Testis (tissue), 3 donors: ENCODE measurements around the gene AUTS2. TPM values are rescaled to one million over a fixed set of nuclear protein-coding genes. Genes with fewer than 3 reads are reported as not detected.

Source experiments
- DNase-seq: peaks from one replicate; pipeline ENCODE4 v3.0.0-alpha.2; 2019
- H3K27ac ChIP-seq, 2 donors: fragments of 200-600 bp; sonication (generic); one replicate each; pipeline ENCODE4 v1.5.1; 2019
- H3K27me3 ChIP-seq: fragments of 200-600 bp; sonication (generic); one replicate; pipeline ENCODE4 v1.5.1; 2019
- H3K36me3 ChIP-seq: fragments of 200-600 bp; sonication (generic); one replicate; pipeline ENCODE4 v1.5.1; 2017; ENCODE audit warnings: low read depth; ENCODE audit errors: missing control alignments
- H3K4me1 ChIP-seq: fragments of 200-600 bp; sonication (generic); one replicate; pipeline ENCODE4 v1.5.1; 2019
- H3K4me3 ChIP-seq, 2 donors: fragments of 200-600 bp; sonication (generic); one replicate each; pipeline ENCODE4 v1.5.1; 2017 to 2019
- H3K9me3 ChIP-seq: fragments of 200-600 bp; sonication (generic); one replicate; pipeline ENCODE4 v1.5.1; 2017
- POLR2A ChIP-seq: fragments of 450-650 bp; IDR thresholded peaks from one replicate; pipeline ENCODE4 v1.6.1; 2017; ENCODE audit warnings: antibody characterized with exemption, mild to moderate bottlenecking, moderate library complexity
- WGBS, 2 donors: methylation state at CpG; one replicate each; pipeline ENCODE4 v1.1.5; 2018; 5-methylcytosine and 5-hydroxymethylcytosine counted together
- intact Hi-C: fragments of 100-400 bp; cut with DNase I; formaldehyde crosslinking; loops from one replicate; pipeline ENCODE4 v1.15.1; 2023; ENCODE audit warnings: low total_unique reads
- polyA plus RNA-seq: library from polyadenylated mRNA; stranded (reverse); fragments of 350-450 nt; fragmentation: Illumina TruSeq; extraction: RNeasy Lipid Tissue Mini Kit (QIAGEN cat#74804); gene quantifications from one replicate; pipeline ENCODE4 v1.2.3, GENCODE V29; 2014; ENCODE audit warnings: low read depth, low replicate concordance; ENCODE audit not compliant: insufficient read depth
- total RNA-seq, 2 donors: library from RNA; depleted of rRNA; stranded (reverse); fragments of >200 nt; gene quantifications; one replicate each; pipeline ENCODE4 v1.2.3, GENCODE V29; 2016
- TF ChIP-seq, protein P1 (sequence below), 3 experiments: fragments of 450-650 bp in 2 of 3; fragments of 200-600 bp in 1 of 3; sonication (generic) in 1 of 3; IDR thresholded peaks; one replicate each; pipeline ENCODE4 v1.5.1; 2016 to 2019; ENCODE audit warnings: antibody characterized with exemption in 3 of 3, mild to moderate bottlenecking in 2 of 3, moderate library complexity in 1 of 3

The AUTS2 gene
- total and polyA plus RNA-seq, 3 donors from 2014 or later, result 21.3 to 75.5 (median 56.1) TPM

DNA sequence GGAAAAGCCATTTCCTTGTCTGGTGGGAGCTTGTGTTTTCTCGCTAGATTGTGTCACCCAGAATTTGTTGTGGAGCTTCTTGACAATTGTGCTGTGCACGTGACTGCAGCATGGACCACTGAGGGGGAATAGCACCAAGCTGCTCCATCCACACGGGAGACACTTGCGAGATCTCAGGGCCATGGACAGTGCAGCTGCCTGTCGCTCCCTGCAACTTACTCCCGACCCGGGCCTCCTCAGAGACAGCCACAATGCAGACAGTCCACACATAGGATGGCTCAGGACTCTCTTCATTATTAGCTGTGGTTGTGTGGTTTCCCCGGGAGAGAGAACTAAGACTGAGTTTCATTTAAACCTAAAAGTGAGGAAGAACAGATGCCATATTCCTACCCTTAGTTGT, 860.5 kb downstream of the AUTS2 start:
- no peak for DNase-seq
- intact Hi-C loops, result no loop called here
- Histone ChIP-seq H3K27ac (no peak overlapping the region), H3K36me3 (no peaks in the 10 kb centered on the region), H3K4me1 (peaks cover 5% of the 10 kb centered on the region), H3K27me3 (no peaks in the 10 kb centered on the region), H3K4me3 (no peak overlapping the region), H3K9me3 (no peaks in the 10 kb centered on the region)
- no peak for TF ChIP-seq POLR2A
- TF ChIP-seq, protein P1, sequence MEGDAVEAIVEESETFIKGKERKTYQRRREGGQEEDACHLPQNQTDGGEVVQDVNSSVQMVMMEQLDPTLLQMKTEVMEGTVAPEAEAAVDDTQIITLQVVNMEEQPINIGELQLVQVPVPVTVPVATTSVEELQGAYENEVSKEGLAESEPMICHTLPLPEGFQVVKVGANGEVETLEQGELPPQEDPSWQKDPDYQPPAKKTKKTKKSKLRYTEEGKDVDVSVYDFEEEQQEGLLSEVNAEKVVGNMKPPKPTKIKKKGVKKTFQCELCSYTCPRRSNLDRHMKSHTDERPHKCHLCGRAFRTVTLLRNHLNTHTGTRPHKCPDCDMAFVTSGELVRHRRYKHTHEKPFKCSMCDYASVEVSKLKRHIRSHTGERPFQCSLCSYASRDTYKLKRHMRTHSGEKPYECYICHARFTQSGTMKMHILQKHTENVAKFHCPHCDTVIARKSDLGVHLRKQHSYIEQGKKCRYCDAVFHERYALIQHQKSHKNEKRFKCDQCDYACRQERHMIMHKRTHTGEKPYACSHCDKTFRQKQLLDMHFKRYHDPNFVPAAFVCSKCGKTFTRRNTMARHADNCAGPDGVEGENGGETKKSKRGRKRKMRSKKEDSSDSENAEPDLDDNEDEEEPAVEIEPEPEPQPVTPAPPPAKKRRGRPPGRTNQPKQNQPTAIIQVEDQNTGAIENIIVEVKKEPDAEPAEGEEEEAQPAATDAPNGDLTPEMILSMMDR (IDR thresholded peaks at IDR 0.05), result no peak
- WGBS, 2 donors, result 78 to 91% methylated on average over 7 to 8 of the region's 8 CpGs

DNA sequence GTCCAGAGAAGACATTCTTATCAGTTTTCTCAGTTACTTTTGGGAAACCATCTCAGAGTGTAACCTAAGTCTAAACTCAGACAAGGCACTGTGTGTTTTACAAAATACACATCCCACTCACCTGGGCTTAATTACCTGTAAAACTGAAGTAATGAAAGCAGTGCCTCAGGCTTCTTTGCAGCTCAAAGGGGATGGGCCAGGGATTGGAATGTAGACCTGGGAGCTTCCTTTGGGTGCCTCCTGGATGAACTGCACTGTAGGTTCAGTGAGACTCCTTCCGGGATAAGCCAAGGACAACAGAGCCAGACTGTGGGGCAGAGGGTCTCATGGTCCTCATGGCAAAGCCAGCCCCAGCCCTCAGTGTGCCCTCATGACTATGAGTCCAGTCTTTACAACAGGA, 861.3 kb downstream of the AUTS2 start:
- 92 to 93% methylated on average over 1 of the region's 1 CpG for WGBS, 2 donors
- no peak overlapping the region for H3K4me3 ChIP-seq
- no peak for DNase-seq
- TF ChIP-seq, protein P1 (IDR thresholded peaks at IDR 0.05), result no peak
- TF ChIP-seq POLR2A, result no peak
- H3K9me3 ChIP-seq, result no peaks in the 10 kb centered on the region
- no peak overlapping the region for H3K27ac ChIP-seq
- intact Hi-C loops, result no loop called here
- no peaks in the 10 kb centered on the region for H3K36me3 ChIP-seq
- H3K27me3 ChIP-seq, result no peaks in the 10 kb centered on the region
- peaks cover 5% of the 10 kb centered on the region for H3K4me1 ChIP-seq

DNA sequence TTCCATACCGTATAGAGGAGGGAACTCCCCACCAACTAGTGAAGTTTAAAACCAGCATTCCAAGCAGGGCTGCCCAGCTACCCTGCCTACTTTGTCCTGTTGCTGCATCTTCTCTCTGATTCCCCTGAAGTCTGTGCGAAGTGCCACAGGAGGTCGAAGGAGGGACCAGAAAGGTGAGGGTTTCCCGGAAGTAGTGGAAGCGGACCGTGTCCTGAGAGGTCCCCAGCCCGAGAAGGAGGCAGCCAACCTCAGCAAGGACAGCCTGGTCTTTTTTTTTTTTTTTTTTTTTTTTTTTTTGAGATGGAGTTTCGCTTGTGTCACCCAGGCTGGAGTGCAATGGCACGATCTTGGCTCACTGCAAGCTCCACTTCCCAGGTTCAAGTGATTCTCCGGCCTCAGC, 861.8 kb downstream of the AUTS2 start:
- Histone ChIP-seq H3K4me3 (no peak overlapping the region), H3K27ac (no peak overlapping the region), H3K9me3 (no peaks in the 10 kb centered on the region), H3K36me3 (no peaks in the 10 kb centered on the region), H3K4me1 (peaks cover 5% of the 10 kb centered on the region), H3K27me3 (no peaks in the 10 kb centered on the region)
- no peak for DNase-seq
- intact Hi-C loops, result no loop called here
- WGBS, 2 donors, result 96% methylated on average over 10 of the region's 10 CpGs
- TF ChIP-seq, protein P1 (IDR thresholded peaks at IDR 0.05), result no peak
- TF ChIP-seq POLR2A, result no peak

DNA sequence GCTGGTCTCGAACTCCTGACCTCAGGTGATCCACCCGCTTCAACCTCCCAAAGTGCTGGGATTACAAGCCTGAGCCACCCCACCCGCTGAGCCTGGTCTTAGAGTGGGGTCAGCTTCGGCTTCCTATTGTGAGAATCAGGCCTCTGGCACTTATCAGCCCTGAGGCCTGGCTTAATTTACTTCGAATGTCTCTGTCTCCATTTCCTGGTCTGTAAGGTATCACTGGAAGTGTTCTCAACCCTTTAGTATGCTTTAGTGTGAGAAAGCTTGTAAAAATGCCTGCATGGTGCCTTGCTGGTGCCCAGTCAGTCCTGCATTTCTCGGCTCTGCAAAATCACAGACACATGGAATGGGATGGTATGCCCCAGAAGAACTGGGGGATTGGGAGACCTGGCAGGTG, 862.3 kb downstream of the AUTS2 start:
- TF ChIP-seq POLR2A, result no peak
- TF ChIP-seq, protein P1 (IDR thresholded peaks at IDR 0.05), result no peak
- Histone ChIP-seq H3K4me3 (no peak overlapping the region), H3K27ac (no peak overlapping the region), H3K9me3 (no peaks in the 10 kb centered on the region), H3K27me3 (no peaks in the 10 kb centered on the region), H3K4me1 (peaks cover 5% of the 10 kb centered on the region), H3K36me3 (no peaks in the 10 kb centered on the region)
- 93 to 97% methylated on average over 6 of the region's 6 CpGs for WGBS, 2 donors
- intact Hi-C loops, result no loop called here
- no peak for DNase-seq

DNA sequence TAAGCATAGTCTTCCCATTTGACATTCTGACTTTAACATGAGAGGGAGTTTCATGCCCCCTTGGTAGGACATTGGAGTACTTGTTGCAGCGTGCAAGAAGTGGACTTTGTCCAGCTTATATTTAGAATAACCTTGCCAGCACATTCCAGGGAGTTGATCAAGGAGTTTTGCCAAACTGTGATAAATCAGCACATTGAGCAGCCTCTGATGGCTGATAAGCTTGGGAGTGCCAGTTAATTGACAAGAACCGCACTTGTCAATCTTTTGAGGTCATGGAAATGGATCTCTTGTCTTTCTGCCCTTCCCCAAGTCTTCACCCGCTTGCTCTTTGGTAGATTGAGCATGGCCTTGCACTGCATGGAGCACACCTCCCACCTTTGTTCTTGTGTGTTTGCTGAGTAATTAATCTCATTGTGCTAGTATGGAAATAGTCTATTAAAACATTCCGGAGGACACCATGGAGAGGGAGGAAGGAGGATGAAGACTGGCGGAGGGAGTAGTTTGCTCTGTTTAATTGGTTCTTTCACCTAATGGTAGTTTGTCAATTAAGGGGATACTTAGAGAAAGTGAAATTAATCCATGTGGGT, 865.2 kb downstream of the AUTS2 start:
- Histone ChIP-seq H3K4me3 (no peak overlapping the region), H3K9me3 (no peaks in the 10 kb centered on the region), H3K27ac (no peak overlapping the region), H3K4me1 (no peaks in the 10 kb centered on the region), H3K36me3 (no peaks in the 10 kb centered on the region), H3K27me3 (no peaks in the 10 kb centered on the region)
- DNase-seq, result no peak
- intact Hi-C loops, result no loop called here
- WGBS, 2 donors, result 68 to 74% methylated on average over 5 of the region's 5 CpGs
- TF ChIP-seq, protein P1 (IDR thresholded peaks at IDR 0.05), result no peak
- TF ChIP-seq POLR2A, result no peak
